ENCODE data around the gene ASB18.
"Not testable (repeated sequence)": the region's sequence is repeated elsewhere in the genome, so short reads cannot be mapped to it uniquely, and the experiment has no call there.

The ASB18 gene

GRCh38 chr2:236264256-236264655 lies at the start of gene ASB18:
TSS of gene ASB18 (minus strand) at chr2:236264406. CDS start at chr2:236264345, 61 bp downstream.
- DNase-seq, result no peak

GRCh38 chr2:236311286-236311685 lies 47.1 kb upstream of the ASB18 start:
- no peak for DNase-seq

GRCh38 chr2:236309669-236310029 lies 45.4 kb upstream of the ASB18 start:
- DNase-seq, result peak; percentile 65

- no peak for DNase-seq
Observed at GRCh38 chr2:236308855-236309668, 44.9 kb upstream of the ASB18 start.

- DNase-seq, result no peak
Observed at GRCh38 chr2:236307641-236308040, 43.4 kb upstream of the ASB18 start.

- DNase-seq, result no peak
Observed at GRCh38 chr2:236306825-236307540, 42.8 kb upstream of the ASB18 start.

- no peak for DNase-seq
Observed at GRCh38 chr2:236305964-236306605, 41.9 kb upstream of the ASB18 start.

GRCh38 chr2:236305531-236305930 lies 41.3 kb upstream of the ASB18 start:
- DNase-seq, result no peak

GRCh38 chr2:236303935-236304334 lies 39.7 kb upstream of the ASB18 start:
- no peak for DNase-seq

- no peak for DNase-seq
Observed at GRCh38 chr2:236302555-236302954, 38.3 kb upstream of the ASB18 start.

- DNase-seq, result no peak
Observed at GRCh38 chr2:236298924-236299475, 34.8 kb upstream of the ASB18 start.

- DNase-seq, result no peak
Observed at GRCh38 chr2:236295481-236295880, 31.3 kb upstream of the ASB18 start.

- DNase-seq, result no peak
Observed at GRCh38 chr2:236294647-236295046, 30.4 kb upstream of the ASB18 start.

GRCh38 chr2:236293241-236293810 lies 29.1 kb upstream of the ASB18 start:
- DNase-seq, result no peak

GRCh38 chr2:236291911-236292310 lies 27.7 kb upstream of the ASB18 start:
- DNase-seq, result no peak

- DNase-seq, result no peak
Observed at GRCh38 chr2:236291476-236291875, 27.3 kb upstream of the ASB18 start.

- no peak for DNase-seq
Observed at GRCh38 chr2:236290742-236291425, 26.7 kb upstream of the ASB18 start.

- DNase-seq, result no peak
Observed at GRCh38 chr2:236289766-236290462, 25.7 kb upstream of the ASB18 start.

GRCh38 chr2:236288373-236288772 lies 24.2 kb upstream of the ASB18 start:
- DNase-seq, result not testable (repeated sequence)

GRCh38 chr2:236287656-236288055 lies 23.4 kb upstream of the ASB18 start:
- no peak for DNase-seq

GRCh38 chr2:236286873-236287545 lies 22.8 kb upstream of the ASB18 start:
- no peak for DNase-seq
